Measurements from ENCODE around the gene RAP1GAP. TPM values are rescaled to one million over a fixed set of nuclear protein-coding genes. Genes with fewer than 3 reads are reported as not detected.

RAP1GAP gene
- polyA plus RNA-seq, 3 donors = 0.04 TPM; not detected in 2

DNA sequence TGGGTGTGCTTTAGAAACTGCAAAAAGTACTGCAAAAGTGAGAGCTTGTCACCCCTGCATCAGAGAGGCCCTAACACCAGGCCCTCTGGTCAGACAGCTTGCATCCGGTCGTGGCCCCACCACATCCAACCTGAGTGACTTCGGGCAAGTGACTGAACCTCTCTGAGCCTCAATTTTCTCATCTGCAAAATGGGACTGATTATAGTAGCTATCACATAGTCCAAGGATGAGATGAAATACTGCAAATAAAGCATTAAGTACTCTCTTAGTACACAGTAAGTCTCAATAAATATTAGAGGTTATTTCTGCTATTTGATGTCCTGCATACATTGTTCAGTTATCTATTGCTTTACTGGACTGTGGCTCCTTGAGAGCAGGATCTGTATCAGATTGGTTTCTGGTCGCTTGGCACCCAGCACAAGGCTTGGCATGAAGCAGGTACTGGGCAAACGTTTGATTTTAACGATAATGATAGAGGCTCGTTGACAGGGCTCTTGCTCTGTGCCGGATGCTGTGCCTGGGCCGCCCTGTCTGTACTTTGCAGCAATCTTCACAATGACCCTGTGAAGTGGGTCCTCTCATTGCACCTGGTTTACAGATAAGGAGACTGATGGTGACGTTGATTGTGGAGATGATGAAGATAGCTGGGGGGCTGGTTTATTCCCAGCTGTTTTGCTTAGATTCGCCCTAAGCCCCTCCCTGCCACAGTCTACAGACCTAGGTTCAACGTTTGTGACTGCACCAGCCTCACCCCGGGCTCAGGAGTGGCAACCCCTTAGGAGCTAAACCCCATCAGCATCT is 43.6 kb downstream of the RAP1GAP start:
- H3K27me3 ChIP-seq (ENCODE audit: control insufficient read depth in 2 of 2, insufficient read depth in 2 of 2, low read length in 2 of 2) = peaks cover 5 to 25% of the 10 kb centered on the region in 2 donors
- Mint-ChIP-seq H3K9me3 (peaks cover 0 to 5% (median 0%) of the 10 kb centered on the region in 7 donors), H3K4me1 (peaks cover 9% of the 10 kb centered on the region), H3K4me3 (no peak overlapping the region), H3K36me3 (peaks cover 0 to 2% of the 10 kb centered on the region in 2 donors), H3K27me3 (ENCODE audit: low read depth in 3 of 3) (peaks cover 27 to 51% (median 38%) of the 10 kb centered on the region in 3 donors), H3K27ac (peak overlapping the region in 1 of 7 donors; percentile 23)
- no peak overlapping the region for H2AFZ ChIP-seq (ENCODE audit: insufficient read depth, low read depth, low read length, poor library complexity, severe bottlenecking)
- no peak overlapping the region for H3K4me3 ChIP-seq (replicated peaks in 1 of 3; ENCODE audit: low read depth in 2 of 3, low read length in 3 of 3)
- no peaks in the 10 kb centered on the region for H4K20me1 ChIP-seq (ENCODE audit: insufficient read depth, low read length)
- WGBS (ENCODE audit: insufficient coverage) = 87% methylated on average over 8 of the region's 13 CpGs
- no peak overlapping the region for H3K4me2 ChIP-seq (replicated peaks; ENCODE audit: extremely low read depth, low read length, poor library complexity, severe bottlenecking)
- no peaks in the 10 kb centered on the region for H3K9me3 ChIP-seq (replicated peaks in 1 of 2; ENCODE audit: control insufficient read depth in 1 of 2, insufficient read depth in 1 of 2, low read length in 2 of 2)
- TF ChIP-seq CTCF (IDR thresholded peaks at IDR 0.05) = no peak
- H3K79me2 ChIP-seq (ENCODE audit: insufficient read depth, low read length) = no peaks in the 10 kb centered on the region
- intact Hi-C loops (cut with micrococcal nuclease) = no loop called here
- H3K4me1 ChIP-seq (ENCODE audit: control insufficient read depth in 1 of 2, insufficient read depth in 2 of 2, low read length in 2 of 2) = no peaks in the 10 kb centered on the region
- H3K27ac ChIP-seq (ENCODE audit: low read depth in 1 of 2, low read length in 2 of 2) = no peak overlapping the region
- no peak overlapping the region for H3K9ac ChIP-seq (ENCODE audit: insufficient read depth, low read length, poor library complexity, severe bottlenecking)
- H3K36me3 ChIP-seq (replicated peaks in 1 of 2; ENCODE audit: control insufficient read depth in 1 of 2, insufficient read depth in 2 of 2, low read length in 2 of 2) = no peaks in the 10 kb centered on the region
- no peak for DNase-seq

GRCh38 chr1:21624571-21625389 is 44.4 kb downstream of the RAP1GAP start:
- H3K4me3 Mint-ChIP-seq = no peak overlapping the region
- TF ChIP-seq CTCF (IDR thresholded peaks at IDR 0.05) = no peak
- intact Hi-C loops (cut with micrococcal nuclease) = no loop called here
- Histone ChIP-seq H3K4me2 (replicated peaks; ENCODE audit: extremely low read depth, low read length, poor library complexity, severe bottlenecking) (no peak overlapping the region), H4K20me1 (ENCODE audit: insufficient read depth, low read length) (no peaks in the 10 kb centered on the region), H3K9me3 (replicated peaks in 1 of 2; ENCODE audit: control insufficient read depth in 1 of 2, insufficient read depth in 1 of 2, low read length in 2 of 2) (no peaks in the 10 kb centered on the region), H3K36me3 (replicated peaks in 1 of 2; ENCODE audit: control insufficient read depth in 1 of 2, insufficient read depth in 2 of 2, low read length in 2 of 2) (no peaks in the 10 kb centered on the region), H3K4me1 (ENCODE audit: control insufficient read depth in 1 of 2, insufficient read depth in 2 of 2, low read length in 2 of 2) (no peaks in the 10 kb centered on the region), H3K79me2 (ENCODE audit: insufficient read depth, low read length) (no peaks in the 10 kb centered on the region), H3K9ac (ENCODE audit: insufficient read depth, low read length, poor library complexity, severe bottlenecking) (no peak overlapping the region), H3K27ac (ENCODE audit: low read depth in 1 of 2, low read length in 2 of 2) (no peak overlapping the region), H3K4me3 (replicated peaks in 1 of 3; ENCODE audit: low read depth in 2 of 3, low read length in 3 of 3) (no peak overlapping the region), H3K27me3 (ENCODE audit: control insufficient read depth in 2 of 2, insufficient read depth in 2 of 2, low read length in 2 of 2) (peaks cover 5 to 31% of the 10 kb centered on the region in 2 donors), H2AFZ (ENCODE audit: insufficient read depth, low read depth, low read length, poor library complexity, severe bottlenecking) (no peak overlapping the region)
- peaks cover 0 to 2% of the 10 kb centered on the region in 2 donors for H3K36me3 Mint-ChIP-seq
- H3K27ac Mint-ChIP-seq = no peak overlapping the region
- peaks cover 0 to 5% (median 0%) of the 10 kb centered on the region in 7 donors for H3K9me3 Mint-ChIP-seq
- DNase-seq = no peak
- H3K27me3 Mint-ChIP-seq (ENCODE audit: low read depth in 3 of 3) = peaks cover 27 to 52% (median 37%) of the 10 kb centered on the region in 3 donors
- 95% methylated on average over 10 of the region's 11 CpGs for WGBS (ENCODE audit: insufficient coverage)
- peaks cover 9% of the 10 kb centered on the region for H3K4me1 Mint-ChIP-seq
